PFSK-1 (cell line): ENCODE results near the gene GPBAR1.

Experiments
- SIN3A ChIP-seq: IDR thresholded peaks from 2 replicates; pipeline ENCODE4 v1.6.1; 2012; ENCODE audit warnings: mild to moderate bottlenecking, low read length, moderate library complexity, borderline replicate concordance; ENCODE audit not compliant: insufficient read depth
- TAF1 ChIP-seq: IDR thresholded peaks from 2 replicates; pipeline ENCODE4 v1.6.1; 2012; ENCODE audit warnings: low read length, control low read depth, borderline replicate concordance; ENCODE audit not compliant: insufficient read depth
- TF ChIP-seq, protein P1 (sequence below), 2 experiments: IDR thresholded peaks; 2 replicates each; pipeline versions ENCODE4 v1.6.1 to v1.8.0; 2011 to 2012; ENCODE audit warnings: low read depth in 2 of 2, low read length in 2 of 2, control low read depth in 1 of 2, inconsistent platforms in 1 of 2, mild to moderate bottlenecking in 1 of 2, moderate library complexity in 1 of 2; ENCODE audit not compliant: insufficient read depth in 1 of 2

DNA sequence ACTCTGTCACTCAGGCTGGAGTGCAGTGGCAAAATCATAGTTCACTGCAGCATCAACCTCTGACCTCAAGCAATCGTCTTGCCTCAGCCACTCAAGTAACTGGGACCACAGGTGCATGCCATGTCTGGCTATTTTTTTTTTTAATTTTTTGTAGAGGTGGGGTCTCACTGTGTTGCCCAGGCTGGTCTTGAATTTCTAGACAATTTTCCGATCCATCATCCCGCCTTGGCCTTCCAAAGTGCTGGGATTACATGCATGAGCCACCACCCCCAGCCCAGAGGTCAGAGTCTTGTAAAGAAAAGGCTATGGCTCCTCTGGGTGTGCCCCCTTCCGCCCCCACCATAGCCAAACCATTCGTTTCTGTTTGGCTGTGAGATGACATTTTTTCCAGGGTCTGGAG, 44.6 kb downstream of the GPBAR1 start:
- TF ChIP-seq, protein P1, sequence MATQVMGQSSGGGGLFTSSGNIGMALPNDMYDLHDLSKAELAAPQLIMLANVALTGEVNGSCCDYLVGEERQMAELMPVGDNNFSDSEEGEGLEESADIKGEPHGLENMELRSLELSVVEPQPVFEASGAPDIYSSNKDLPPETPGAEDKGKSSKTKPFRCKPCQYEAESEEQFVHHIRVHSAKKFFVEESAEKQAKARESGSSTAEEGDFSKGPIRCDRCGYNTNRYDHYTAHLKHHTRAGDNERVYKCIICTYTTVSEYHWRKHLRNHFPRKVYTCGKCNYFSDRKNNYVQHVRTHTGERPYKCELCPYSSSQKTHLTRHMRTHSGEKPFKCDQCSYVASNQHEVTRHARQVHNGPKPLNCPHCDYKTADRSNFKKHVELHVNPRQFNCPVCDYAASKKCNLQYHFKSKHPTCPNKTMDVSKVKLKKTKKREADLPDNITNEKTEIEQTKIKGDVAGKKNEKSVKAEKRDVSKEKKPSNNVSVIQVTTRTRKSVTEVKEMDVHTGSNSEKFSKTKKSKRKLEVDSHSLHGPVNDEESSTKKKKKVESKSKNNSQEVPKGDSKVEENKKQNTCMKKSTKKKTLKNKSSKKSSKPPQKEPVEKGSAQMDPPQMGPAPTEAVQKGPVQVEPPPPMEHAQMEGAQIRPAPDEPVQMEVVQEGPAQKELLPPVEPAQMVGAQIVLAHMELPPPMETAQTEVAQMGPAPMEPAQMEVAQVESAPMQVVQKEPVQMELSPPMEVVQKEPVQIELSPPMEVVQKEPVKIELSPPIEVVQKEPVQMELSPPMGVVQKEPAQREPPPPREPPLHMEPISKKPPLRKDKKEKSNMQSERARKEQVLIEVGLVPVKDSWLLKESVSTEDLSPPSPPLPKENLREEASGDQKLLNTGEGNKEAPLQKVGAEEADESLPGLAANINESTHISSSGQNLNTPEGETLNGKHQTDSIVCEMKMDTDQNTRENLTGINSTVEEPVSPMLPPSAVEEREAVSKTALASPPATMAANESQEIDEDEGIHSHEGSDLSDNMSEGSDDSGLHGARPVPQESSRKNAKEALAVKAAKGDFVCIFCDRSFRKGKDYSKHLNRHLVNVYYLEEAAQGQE (IDR thresholded peaks at IDR 0.05; ENCODE audit: insufficient read depth in 1 of 2, low read depth in 2 of 2, low read length in 2 of 2): no peak
- no peak for TF ChIP-seq TAF1
- TF ChIP-seq SIN3A: no peak
